Hypothalamus (tissue), 51 donors: Measurements from ENCODE around the gene PRKAR1B.
"Not testable (repeated sequence)": the region's sequence is repeated elsewhere in the genome, so short reads cannot be mapped to it uniquely, and the experiment has no call there.

Experiments used
- DNase-seq, 51 donors: peaks; one replicate each; lab custom pipeline; 2025; lab: John Stamatoyannopoulos, UW

PRKAR1B gene

DNA sequence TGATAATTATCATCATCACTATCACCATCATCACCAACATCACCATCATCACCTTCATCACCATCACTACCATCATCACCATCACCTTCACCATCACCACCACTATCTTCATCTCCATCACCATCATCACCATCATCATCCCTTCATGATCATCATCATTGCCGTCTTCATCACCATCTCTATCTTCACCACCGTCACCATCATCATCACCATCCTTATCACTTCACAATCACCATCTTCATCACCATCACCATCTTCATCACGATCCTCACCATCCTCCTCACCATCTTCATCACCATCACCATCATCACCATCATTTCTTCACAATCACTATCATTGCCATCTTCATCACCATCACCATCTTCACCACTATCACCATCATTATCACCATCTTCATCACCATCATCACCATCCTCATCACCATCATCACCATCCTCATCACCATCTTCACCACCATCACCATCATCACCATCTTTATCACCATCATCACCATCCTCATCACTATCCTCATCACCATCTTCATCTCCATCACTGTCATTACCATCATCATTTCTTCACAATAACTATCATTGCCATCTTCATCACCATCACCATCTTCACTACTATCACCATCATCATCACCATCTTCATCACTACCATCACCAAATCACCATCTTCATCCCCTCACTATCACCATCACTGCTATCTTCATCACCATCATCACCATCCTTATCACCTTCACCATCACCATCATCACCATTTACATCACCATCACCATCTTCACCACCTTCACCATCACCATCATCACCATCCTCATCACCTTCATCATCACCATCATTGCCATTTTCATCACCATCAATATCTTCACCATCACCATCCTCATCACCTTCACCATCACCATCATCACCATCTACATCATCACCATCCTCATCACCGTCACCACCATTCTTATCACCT lies 73.0 kb downstream of the PRKAR1B start:
- no peak for DNase-seq

- no peak for DNase-seq
Observed at GRCh38 chr7:652881-653280, 74.2 kb downstream of the PRKAR1B start.

DNA sequence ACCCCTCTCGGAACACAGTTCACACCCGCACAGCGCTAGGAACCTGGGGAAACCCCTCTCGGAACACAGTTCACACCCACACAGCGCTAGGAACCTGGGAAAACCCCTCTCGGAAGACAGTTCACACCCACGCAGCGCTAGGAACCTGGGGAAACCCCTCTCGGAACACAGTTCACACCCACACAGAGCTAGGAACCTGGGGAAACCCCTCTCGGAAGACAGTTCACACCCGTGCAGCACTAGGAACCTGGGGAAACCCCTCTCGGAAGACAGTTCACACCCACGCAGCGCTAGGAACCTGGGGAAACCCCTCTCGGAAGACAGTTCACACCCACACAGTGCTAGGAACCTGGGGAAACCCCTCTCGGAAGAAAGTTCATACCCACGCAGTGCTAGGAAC lies 74.9 kb downstream of the PRKAR1B start:
- DNase-seq, result not testable (repeated sequence)

DNA sequence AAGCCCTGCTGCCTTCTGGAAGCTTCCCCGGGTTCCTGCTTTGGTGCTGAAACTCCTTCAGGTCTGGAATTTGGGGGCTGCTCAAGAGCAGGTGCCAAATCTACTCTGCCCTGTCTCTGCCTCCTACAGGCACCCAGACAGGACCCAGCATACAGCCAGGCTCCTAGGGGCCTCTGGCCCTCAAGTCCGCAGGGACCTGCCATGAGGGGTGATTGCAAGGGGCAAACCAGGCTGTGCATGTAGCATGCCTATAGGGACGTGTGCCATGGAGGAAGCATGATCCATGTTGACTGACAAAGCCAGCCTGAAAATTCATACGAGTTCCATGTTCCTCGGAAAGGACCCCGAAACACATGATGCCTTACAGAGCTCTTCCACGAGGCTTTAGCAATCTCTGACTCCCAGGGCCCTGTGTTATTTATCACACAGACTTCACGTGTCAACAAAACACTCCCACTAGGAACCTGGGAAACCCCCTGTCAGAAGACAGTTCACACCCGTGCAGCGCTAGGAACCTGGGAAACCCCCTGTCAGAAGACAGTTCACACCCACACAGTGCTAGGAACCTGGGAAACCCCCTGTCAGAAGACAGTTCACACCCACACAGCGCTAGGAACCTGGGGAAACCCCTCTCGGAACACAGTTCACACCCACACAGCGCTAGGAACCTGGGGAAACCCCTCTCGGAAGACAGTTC lies 75.9 kb downstream of the PRKAR1B start:
- DNase-seq, result no peak

- DNase-seq, result peak in 19 of 51 donors; percentile 8 to 58 (median 29)
Observed at GRCh38 chr7:650339-651031, 76.6 kb downstream of the PRKAR1B start.

- DNase-seq, result no peak
Observed at GRCh38 chr7:646951-647350, 80.1 kb downstream of the PRKAR1B start.

DNA sequence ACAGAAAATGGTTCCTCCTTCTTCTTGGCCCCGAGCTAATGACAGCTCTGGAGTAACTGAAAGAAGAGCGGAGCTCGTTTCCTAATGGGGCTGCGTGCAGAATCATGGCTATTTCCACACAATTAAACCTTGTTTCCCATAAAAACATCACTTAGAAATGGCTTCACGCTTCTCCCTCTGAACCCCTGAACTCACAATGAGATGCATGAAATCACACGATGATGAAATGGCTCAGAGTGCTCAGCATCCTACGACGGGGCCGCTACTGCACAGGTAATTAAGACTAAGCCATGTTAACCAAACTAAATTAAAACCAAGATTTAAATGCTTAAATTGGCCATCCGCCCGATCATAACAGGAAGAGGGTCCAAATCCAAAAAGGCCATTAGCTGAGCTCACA lies 80.6 kb downstream of the PRKAR1B start:
- no peak for DNase-seq

GRCh38 chr7:645606-646005 lies 81.5 kb downstream of the PRKAR1B start:
- no peak for DNase-seq

DNA sequence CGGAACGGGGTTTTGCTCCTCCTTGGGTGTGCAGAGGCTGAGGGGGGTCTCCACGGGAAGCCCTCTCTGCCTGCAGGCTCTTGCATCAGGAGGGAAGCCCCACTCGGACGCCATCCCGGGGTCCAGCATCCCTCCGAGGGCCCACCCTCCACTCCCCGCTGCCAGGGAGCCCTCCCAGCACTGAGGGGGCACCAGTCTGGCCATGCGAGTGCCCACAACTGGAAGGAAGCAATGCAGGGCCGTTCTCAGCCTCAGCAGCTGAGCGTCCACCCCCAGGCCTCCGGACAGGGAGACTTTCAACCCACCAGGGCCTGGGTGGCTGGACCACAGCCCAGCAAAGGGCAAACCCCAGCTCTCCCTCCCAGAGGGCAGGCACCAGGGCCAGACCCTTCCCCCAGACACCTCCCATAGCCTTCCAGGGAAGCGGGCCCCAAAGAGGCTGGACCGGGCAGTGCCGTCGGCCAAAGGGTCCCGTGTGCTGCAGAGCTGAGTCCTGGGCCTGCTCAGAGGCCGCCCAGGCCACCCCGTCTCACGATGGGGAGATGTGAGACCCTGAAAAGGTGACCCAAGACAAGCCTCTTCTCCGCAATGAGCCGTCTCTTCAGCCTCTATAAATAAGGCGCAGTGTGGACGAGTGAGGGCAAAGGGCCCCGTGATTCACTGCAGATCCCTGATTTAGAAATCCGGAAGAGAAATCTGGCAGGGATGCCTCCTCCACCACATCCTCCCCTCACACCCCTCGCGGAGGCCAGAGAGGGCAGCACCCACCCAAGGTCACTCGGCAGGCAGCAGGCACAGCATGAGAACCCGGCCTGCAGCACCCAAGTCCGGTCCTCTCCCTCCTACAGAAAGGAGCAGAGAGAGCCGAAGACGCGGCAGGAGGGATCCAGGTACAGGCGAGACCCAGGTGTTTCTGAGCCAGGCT lies 82.4 kb downstream of the PRKAR1B start:
- no peak for DNase-seq

GRCh38 chr7:641966-642365 lies 85.1 kb downstream of the PRKAR1B start:
- DNase-seq, result peak in 1 of 51 donors; percentile 20

- DNase-seq, result no peak
Observed at GRCh38 chr7:641269-641671, 85.8 kb downstream of the PRKAR1B start.

DNA sequence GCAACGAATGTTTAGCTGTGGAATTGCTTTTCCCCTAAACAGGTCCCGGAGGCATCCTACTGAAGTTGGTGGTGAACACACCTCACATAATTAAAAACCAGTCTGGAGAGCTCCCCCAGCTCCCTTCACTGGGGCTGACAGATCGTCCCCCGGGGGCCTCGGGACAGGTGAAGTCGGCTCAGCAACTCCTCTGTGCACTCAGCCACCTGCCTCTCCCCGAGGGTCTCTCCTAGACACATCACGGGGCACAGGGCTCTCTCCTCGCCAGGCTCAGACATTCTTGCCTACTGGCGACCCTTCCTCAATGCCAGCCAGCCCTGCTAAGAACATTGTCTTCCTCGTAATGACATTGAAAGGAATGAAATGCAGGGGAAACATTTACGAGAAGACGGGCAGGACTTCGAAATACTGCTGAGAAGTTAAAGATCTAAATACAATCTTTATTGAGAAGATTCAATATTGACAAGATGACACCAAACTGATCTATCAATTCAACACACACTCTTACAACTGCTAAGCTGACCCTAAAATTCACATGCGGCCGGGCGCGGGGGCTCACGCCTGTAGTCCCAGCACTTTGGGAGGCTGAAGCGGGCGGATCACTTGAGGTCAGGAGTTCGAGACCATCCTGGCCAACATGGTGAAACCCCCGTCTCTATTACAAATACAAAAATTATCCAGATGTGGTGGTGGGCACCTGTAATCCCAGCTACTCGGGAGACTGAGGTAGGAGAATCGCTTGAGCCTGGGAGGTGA lies 88.6 kb downstream of the PRKAR1B start:
- no peak for DNase-seq

GRCh38 chr7:637826-638225 lies 89.3 kb downstream of the PRKAR1B start:
- DNase-seq, result no peak

DNA sequence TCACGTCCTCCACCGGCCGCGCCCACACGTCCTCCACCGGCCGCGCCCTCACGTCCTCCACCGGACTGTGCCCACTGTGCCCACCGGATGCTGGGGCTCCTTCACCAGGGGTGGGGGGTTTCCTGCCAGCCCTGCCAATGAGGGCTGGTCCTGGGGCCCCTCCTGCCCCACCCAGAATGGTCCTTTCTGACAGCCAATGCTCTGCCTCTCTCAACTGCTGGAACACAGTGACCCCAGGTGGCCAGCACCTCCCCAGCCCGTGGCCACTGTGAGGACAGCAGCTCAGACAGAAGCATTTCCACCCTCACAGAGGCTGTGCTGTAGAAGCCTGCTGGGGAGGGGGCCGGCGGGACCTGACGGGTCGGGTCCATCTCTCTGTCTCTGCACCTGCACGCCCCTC lies 90.7 kb downstream of the PRKAR1B start:
- peak in 18 of 51 donors; percentile 5 to 64 (median 22) for DNase-seq

DNA sequence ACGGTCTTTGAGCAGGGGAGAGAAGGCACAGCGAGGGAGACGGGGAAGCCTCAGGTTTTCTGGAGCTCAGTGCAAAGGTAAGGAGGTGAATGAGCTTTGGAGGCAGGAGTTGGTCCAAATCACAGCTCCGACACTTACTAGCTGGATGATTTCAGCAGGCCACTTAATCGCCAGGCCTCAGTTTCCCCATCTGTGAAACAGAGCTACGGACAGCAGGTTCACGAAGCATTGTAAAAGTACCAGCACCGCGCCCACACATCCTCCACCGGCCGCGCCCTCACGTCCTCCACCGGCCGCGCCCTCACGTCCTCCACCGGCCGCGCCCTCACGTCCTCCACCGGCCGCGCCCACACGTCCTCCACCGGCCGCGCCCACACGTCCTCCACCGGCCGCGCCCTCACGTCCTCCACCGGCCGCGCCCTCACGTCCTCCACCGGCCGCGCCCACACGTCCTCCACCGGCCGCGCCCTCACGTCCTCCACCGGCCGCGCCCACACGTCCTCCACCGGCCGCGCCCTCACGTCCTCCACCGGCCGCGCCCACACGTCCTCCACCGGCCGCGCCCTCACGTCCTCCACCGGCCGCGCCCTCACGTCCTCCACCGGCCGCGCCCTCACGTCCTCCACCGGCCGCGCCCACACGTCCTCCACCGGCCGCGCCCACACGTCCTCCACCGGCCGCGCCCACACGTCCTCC lies 91.2 kb downstream of the PRKAR1B start:
- not testable (repeated sequence) for DNase-seq

- no peak for DNase-seq
Observed at GRCh38 chr7:635227-635626, 91.9 kb downstream of the PRKAR1B start.

DNA sequence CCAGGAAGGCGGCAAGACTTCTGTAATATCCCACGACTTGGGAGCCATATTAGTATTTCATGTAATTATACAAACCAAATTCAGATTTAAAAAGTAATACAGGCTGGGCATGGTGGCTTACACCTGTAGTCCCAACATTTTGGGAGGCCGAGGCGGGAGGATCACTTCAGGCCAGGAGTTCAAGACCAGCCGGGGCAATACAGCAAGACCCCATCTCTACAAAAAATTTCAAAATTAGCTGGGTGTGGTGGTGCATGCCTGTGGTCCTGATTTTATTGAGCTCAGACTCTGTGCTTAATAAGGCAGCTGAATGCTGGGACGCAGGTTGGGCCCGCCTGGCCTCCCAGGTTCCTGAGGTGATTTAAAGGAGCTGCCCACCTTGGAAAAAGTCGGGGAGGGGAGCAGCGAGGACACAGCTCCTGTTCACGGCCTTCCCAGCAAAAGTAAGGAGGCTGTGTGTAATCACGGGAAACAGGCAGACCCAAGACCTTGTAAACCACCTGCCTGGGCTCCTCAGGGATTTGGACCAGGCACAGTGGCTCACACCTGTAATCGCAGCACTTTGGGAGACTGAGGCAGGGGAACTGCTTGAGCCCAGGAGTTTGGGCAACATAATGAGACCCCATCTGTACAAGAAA lies 93.6 kb downstream of the PRKAR1B start:
- DNase-seq, result no peak

DNA sequence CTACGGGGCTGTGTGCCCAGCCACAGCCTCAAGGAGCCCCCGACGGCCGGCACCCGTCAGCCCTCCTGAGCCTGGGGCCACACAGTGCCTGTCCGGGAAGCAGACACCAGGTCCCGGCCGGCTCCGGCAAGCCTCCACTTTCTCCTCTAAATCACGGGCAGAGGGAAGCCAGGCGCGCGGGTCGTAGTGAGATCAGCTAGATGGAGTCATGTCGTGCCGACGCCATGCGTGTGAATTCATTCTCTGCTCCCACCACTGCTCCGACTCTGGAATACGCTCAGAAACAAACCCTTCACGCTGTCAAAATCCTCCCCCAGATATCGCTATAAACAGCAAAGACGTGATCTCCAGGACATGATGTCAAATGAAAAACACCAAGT lies 94.3 kb downstream of the PRKAR1B start:
- DNase-seq, result peak in 2 of 51 donors; percentile 34 to 62
